HG03135 (cell line): Measurements from ENCODE around the gene APOBR.
"Not testable (repeated sequence)": the region's sequence is repeated elsewhere in the genome, so short reads cannot be mapped to it uniquely, and the experiment has no call there.

Experiments used
- ATAC-seq: cut with Tn5 transposase; IDR thresholded peaks from one replicate; pipeline ENCODE4 v1.9.1; 2021; ENCODE audit warnings: mild to moderate bottlenecking, moderate library complexity; ENCODE audit not compliant: unreplicated experiment

Gene APOBR

DNA sequence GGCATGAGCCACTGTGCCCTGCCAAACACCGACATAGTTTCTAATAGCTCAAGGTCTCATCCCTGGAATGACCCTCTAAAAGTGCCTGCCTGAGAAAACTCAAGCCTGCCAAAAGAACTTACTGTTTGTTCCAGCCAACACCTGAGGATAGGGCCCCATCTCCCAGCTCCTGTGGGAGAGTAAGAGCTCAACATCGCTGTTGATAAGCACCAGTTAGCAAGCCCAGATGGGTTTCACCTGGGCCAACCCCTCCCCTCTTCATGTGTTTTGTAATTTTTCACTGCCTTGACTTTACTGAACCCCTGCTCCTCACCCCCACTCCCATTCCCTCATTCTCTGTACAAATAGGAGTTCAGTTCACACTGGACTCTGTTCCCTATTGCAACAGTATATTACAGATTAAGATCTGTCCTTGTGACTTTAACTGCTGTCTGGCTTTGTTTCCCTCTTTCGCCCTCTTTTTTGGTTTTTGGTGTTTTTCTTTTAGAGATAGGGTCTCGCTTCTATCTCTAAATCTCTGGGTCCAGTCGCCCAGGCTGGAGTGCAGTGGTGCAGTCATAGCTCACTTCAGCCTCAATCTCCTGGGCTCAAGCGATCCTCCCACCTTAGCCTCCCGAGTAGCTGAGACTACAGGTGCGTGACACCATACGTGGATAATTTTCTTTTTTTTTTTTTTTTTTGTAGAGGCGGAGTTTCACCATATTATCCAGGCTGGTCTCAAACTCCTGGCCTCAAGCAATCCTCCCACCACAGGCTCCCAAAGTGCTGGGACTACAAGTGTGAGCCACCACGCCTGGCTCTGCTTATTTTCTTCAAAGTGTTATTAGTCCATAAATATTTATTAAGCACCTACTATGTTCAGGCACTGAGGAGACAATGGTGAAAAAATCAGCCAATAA is 32.0 kb downstream of the APOBR start:
- ATAC-seq = no peak

DNA sequence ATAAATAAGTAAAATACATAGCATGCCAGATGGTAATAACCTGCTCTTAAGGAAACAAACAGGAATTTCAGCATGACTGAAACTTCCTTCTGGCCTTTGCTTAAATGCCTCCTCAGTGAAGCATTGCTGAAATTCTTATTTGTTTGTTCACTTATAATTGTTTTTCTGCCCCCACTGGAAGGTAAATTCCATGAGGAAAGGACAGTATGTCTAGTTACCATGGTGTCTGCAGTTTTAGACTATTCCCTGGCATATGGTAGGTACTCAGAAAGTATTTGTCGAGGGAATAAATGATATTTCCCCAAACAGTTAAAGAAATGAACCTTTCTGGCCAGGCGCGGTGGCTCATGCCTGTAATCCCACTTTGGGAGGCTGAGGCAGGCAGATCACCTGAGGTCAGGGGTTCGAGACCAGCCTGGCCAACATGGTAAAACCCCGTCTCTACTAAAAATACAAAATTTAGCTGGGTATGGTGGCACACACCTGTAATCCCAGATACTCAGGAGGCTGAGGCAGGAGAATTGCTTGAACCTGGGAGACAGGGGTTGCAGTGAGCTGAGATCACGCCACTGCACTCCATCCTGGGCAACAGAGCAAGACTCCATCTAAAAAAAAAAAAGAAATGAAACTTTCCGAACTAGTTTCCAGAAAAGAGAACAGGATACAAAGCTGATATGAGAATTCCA is 32.8 kb downstream of the APOBR start:
- not testable (repeated sequence) for ATAC-seq

DNA sequence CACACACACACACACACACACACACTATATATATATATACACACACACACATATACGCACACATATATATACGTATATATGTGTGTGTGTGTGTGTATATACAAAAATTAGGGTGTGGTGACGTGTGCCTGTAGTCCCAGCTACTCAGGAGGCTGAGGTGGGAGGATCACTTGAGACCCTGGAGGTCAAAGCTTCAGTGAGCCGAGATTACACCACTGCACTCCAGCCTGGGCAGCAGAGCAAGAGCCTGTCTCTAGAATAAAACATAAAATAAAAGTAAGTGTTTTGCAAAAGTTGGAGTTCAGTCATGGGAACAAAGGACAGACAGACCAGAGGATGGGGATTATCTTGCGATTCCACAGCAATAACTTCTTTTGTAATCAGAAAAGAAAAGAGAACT is 33.5 kb downstream of the APOBR start:
- no peak for ATAC-seq

DNA sequence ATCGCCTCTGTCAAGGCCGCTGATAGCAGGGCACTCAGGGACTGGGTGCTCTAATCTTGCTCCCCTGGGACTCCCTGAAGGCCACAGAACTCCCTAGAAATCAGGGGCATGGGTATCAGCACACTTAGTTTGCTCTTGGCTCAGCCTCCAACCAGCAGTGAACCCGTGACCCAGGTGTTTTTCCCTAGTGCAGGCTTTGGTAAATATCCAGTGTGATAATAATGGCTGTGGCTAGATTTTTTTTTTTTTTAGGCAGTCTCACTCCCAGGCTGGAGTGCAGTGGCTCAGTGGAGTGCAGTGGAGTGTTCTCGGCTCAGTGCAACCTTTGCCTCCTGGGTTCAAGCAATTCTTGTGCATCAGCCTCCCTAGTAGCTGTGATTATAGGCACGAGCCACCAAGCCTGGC is 34.0 kb downstream of the APOBR start:
- ATAC-seq = no peak

DNA sequence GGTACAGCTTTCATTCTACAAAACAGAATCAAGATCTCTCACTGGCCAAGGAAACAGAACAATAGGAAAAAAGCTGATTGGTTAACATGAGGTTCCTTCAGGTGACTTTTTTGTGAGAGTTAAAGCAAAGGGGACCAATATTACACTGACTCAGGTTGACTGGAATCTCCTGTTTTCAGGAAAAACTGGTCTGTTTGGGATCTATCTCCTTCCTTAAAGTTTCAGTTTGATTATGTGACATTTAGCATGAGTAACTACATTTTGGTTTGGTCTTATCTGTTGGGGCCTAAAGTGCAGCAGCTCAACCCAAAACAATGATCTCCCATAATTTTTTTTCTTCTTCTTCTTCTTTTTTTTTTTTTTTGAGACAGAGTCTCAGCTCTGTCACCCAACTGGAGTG is 34.7 kb downstream of the APOBR start:
- ATAC-seq = no peak

DNA sequence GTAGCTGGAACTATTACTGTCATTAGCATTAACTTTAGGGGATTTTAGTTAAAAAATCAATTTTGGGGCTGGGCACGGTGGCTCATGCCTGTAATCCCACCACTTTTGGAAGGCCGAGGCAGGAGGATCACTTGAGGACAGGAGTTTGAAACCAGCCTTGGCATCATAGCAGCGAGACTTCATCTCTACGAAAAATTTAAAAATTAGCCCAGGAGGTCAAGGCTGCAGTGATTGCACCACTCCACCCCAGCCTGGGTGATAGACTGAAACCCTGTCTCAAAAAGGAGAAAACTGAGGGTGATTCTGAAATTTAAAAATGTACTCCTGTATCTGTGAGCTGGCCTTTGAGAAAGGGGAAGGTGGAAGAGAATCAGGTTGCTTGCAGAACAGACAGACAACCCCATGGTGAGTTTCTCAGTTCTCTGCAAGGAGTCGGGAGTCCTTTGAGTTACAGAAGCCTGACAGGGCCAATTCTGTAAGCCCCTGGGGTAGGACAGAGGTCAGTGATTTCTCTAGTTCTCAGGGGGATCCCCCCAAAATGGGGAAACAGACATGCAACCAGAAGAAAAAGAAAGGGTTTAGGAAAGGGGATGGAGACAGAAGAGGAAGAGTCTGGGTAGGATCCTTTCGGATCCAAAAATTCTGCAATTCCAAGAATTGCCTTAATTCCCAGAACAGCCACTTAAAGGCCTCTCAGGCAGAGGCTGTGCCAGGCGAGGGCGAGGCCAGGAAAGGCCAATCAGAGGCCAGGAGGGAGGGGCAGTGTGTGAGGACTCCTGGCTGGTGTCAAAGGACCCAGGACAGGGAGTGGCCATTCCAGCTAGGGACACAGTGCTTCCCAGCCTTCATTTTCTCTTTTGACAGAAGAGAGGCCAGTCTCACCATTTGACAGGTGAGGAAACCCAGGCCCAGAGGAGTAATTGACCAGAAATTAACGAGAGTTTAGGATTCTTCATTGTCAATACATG is 37.6 kb downstream of the APOBR start:
- no peak for ATAC-seq

DNA sequence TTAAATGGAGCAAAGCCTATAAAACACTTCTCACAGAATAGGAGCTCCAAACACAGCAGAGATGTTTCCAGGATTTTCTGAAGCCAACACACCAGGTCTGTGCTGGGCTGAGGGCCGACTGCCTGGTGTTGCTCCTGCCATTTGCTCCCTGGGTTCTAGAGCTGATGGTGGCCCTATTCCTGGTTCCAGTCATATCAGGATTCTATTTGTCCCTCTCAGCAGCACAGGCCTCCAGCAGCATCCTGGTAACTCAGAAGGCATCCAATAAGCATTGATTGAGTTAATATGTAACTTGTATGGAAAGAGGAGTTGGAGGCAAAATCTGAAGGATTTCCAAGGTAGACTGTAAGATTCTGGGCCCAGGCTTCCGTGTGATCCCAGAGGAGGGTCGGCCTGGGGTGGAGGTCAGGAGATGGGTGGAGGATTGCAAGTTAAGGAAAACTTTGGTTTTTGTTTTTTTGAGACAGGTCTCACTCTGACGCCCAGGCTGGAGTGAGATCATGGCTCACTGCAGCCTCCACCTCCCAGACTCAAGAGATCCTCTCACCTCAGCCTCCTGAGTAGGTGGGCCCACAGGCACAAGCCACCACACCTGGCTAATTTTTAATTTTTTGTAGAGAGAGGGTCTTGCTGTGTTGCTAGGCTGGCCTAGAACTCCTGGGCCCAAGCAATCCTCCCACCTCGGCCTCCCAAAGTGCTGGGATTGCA is 38.7 kb downstream of the APOBR start:
- ATAC-seq = no peak

DNA sequence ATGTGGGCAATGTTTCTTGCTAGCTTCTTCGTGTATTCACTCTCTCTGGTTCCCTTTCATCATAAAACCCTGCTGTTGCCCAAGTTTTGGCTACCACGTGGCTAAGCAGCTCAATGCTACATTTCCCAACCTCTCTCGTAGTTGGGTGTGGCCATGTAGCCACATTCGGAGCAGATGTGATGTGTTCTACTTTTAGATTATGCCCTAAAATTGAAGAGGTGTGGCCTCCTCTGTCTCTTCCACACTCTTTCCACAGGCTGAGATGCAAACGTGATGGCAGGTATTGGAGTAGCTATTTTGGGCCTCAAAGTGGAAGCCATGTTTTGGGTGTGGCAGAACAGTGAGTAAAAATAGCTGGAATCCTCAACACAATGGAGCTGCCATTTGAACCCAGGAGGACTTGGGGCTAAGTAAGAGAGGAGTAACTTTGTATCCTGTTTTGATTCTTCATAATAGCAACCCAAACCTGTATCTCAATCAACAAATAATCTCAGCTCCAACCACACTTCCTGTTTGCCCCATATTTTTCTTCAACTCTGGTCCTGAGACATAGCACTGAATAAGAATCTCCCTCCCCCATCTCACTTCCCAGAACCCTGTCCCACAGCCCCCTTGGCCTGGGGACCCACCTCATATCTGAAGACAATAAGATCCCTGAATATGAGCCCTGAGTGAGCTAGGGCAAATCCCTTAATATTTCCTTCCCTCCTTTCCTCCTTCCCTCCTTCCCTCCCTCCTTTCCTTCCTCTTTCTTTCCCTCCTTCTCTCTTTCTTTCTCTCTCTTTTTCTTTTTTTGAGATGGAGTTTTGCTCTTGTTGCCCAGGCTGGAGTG is 40.3 kb downstream of the APOBR start:
- no peak for ATAC-seq

DNA sequence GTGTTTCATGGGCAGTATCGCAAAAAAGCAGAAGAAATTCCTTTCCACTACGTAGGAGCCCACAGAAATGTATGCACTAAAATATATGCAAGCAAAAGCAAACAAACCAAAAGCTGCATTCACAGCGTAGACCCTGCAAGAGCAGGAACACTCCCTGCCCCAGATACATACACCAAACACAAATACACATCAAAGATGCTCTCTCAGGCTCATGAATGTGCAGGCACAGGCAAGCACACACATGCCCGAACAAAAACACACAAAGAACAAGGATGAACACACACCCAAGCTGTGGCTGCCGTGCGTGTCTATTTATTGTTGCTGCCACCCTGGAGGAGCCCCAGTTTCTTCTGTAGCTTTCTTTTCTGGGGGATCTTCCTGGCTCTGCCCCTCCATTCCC is 42.6 kb downstream of the APOBR start:
- ATAC-seq = no peak

DNA sequence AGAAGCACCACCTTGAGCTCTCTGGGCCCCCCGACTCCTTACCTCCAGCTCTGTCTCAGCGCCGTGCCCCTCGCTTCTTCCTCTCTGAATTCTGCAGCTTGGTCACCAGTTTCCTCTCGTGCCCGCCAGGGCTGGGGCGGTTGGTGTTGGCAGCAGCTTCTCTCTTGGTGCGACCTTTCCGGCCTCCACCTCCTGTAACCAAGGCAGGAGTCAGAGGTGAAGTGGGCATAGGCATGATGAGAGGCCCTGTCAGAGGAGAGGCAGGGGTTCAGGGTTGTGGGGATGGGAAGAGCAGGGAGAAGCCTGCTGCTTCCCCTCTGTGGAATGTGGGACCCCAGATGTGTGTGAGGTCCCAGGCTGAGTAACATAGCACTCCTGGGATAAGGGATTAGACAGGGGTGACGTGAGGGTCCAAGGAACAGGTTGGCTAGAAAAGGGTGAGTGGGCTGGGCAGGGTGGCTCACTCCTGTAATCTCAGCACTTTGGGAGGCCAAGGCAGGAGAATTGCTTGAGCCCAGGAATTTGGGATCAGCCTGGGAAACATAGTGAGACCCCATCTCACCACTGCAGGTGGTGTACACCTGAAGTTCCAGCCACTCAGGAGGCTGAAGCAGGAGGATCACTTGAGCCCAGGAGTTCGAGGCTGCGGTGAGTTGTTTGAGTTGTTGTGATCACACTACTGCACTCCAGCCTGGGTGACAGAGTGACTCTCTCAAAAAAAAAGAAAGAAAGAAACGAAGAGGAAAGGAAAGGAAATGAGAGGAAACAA is 43.7 kb downstream of the APOBR start:
- ATAC-seq = no peak

DNA sequence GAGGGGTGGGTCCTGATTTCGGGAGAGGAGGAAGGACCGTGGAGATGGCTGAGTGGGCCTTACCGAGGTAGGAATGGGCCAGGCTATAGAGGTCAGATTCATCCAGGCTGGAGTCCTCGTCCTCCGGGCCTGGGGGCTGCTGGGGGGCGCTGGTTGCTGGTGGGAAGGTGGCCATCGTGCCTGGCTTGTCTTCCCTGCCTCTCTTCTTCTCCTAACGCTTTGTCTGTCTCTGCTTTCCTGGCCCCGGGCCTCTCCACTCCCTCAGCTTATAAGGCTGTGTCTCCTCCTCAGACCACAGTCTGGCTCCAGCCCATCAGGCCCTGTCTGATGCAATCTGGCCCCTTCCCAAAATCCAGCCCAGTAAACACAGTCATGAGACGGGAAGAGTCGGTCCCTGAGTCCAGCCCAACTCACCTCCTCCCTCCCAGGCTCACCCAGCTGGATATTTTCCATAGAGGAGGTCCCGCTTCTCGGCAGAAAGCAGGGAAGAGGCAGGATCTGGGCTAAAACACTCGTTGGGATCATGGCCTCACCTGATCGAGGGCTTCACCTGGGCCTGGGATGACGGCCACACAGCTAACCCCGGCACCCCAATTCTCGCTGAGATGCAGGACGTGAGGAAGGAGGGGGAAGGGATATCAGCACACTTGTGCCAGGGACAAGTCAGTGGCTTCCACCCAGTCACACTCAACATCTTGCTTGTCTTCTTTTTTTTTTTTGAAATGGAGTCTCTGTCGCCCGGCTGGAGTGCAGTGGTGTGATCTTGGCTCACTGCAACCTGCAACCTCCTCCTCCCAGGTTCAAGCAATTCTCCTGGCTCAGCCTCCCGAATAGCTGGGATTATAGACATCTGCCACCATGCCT is 44.5 kb downstream of the APOBR start, which contains the start of gene NUPR1:
Gene NUPR1 (minus strand): TSS at position 242 of the 864 bp plus-strand sequence. CDS start 67 bp downstream, at position 175.
- no peak for ATAC-seq

DNA sequence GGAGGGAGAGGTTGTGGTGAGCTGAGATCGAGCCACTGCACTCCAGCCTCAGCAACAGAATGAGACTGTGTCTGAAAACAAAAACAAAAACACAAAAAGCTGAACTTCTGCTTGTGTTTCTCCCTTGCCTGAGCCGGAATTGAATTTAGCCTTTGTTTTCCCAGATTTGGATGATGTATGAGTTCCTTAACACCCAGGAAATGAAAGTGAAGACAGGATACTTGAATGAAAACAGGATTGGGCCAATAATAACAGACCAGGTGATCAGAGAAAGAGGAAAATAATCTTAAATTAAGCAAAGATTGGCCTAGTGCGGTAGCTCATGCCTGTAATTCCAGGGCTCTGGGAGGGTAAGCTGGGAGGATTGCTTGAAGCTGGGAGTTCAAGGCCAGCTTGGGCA is 45.9 kb downstream of the APOBR start:
- ATAC-seq = no peak

DNA sequence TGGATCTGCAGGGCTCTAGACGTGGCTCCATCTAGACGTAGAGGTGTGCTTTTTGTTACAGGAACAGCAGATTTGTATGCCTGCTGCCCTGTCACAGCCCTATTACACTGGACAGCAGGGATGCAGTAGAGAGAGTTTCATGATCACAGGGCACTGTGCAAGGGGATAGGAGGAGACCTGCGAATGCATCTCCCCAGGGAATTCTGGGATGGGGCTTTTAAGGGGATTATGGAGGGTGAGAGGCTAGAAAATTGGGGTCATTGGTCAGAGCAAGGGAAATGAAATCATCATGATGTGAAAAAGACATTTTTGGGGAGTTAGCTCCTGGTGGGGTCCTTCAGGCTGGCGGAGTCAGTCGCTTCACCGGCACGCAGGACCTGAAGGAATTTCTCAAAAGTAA is 48.2 kb downstream of the APOBR start:
- ATAC-seq = no peak

DNA sequence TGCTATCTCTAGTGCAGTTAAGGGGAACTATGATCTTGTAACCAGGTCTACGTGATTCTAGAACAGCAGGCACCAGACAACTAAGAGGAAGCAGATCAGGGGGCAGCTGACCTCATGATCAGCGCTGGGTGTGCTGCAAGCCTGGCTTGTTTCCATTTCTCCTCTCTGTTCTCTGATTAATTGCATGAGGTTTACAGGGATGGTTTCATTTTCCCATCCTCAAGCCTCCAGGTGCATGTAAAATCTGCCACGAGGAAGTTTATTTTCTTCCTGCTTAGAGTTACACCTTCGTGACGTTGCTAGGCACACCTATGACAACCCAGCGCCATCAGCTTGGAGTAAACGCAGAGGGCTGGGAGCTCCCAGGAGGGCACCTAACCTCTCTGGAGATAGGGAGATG is 48.6 kb downstream of the APOBR start:
- ATAC-seq = no peak

DNA sequence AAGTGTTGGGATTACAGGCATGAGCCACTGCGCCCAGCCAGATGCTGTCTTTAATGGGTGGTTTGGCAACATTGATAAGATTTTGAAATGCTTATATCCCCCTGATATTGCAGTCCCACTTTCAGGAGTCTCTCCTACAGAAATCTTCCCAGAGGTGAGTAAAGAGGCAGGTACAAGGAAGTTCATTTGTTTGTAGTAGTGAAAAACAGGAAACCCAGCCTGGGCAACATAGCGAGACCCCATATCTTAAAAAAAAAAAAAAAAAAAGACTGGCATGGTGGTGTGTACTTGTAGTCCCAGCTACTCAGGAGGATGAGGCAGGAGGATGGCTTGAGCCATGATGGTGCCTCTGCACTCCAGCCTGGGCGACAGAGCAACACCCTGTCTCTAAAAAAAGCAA is 50.6 kb downstream of the APOBR start:
- ATAC-seq = no peak

DNA sequence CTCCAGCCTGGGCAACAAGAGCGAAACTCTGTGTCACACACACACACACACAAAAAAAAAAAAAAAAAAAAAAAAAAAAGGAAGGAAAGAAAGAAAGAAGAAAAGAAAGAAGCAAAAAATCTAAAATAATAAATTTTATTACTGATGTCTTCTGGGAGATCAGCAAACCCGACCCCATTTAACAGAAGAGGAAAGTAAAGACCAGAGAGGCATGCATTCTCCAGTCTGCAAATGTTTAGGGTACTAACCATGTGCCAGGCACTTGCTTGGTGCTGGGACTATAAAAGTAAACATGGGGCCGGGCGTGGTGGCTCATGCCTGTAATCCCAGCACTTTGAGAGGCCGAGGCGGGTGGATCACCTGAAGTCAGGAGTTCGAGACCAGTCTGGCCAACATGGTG is 51.5 kb downstream of the APOBR start:
- not testable (repeated sequence) for ATAC-seq

DNA sequence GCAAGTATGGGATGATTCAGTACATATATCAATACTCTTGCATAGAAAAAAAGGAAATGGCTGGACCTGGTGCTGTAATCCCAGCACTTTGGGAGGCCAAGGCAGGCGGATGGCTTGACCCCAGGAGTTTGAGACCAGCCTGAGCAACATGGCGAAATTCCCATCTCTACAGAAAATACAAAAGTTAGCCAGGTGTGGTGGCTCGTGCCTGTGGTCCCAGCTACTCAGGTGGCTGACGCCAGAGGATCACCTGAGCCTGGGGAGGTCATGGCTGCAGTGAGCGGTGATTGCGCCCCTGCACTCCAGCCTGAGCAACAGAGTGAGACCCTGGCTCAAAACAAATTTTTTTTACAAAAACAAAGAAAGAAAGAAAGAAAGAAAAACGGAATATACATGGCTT is 52.2 kb downstream of the APOBR start:
- no peak for ATAC-seq

DNA sequence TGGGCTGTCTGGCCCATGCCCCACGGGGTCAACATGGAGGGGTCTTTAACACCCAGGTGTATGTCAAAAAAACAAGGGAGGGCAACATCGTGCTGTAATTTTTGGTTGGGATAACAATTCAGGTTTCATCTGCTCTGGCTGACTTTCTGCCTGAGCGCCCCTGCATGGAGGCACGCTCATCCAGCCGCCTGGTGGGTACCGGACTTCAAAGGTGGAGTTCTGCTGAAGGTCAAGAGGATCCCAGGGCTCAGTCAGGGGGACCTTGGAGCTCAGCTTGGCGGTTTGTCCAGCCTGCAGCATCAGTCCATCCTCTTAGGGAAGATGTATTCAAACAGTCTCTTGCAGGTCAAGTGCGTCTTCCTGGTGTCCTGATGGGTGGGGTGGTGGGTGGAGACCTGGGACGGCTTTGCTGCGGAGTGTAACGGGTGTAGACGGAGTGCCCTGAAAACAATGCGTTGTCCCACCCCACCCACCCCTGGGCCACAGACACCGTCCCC is 53.9 kb downstream of the APOBR start:
- ATAC-seq = no peak
